ENCODE measurements around the gene SGMS1. TPM values are rescaled to one million over a fixed set of nuclear protein-coding genes. Genes with fewer than 3 reads are reported as not detected.

The SGMS1 gene
- total and polyA plus RNA-seq, 2 experiments from 2014 or later = 15.0 to 34.7 TPM

- H3F3A ChIP-seq (replicated peaks; ENCODE audit: low read depth) = no peaks in the 10 kb centered on the region
- peaks cover 50% of the 10 kb centered on the region for H3K4me1 ChIP-seq (ENCODE audit: insufficient read depth)
- Mint-ChIP-seq H3K4me1 (peaks cover 61% of the 10 kb centered on the region), H3K27me3 (ENCODE audit: insufficient read depth, low read depth, poor library complexity) (peaks cover 12% of the 10 kb centered on the region), H3K27ac (peak overlapping the region; percentile 98), H3K4me3 (peak overlapping the region; percentile 86), H3K36me3 (ENCODE audit: low read depth) (peaks cover 3% of the 10 kb centered on the region; the same call in 1 of the 3 replicates), H3K9me3 (no peaks in the 10 kb centered on the region)
- H3K4me3 ChIP-seq = peak overlapping the region; percentile 86
- H3K27ac ChIP-seq (ENCODE audit: low read depth) = peak overlapping the region; percentile 99
- H3K36me3 ChIP-seq (ENCODE audit: insufficient read depth) = no peaks in the 10 kb centered on the region
- H4K20me1 ChIP-seq (replicated peaks; ENCODE audit: insufficient read depth) = no peaks in the 10 kb centered on the region; the same call in 1 of the 2 replicates
- peaks cover 21% of the 10 kb centered on the region for H3K79me2 ChIP-seq (replicated peaks; ENCODE audit: insufficient read depth)
- peaks cover 4% of the 10 kb centered on the region; the same call in 1 of the 2 replicates for H3K27me3 ChIP-seq (ENCODE audit: insufficient read depth)
- no peak for TF ChIP-seq ZNF462 (CRISPR knock-in tag; IDR thresholded peaks at IDR 0.05)
- no peak for TF ChIP-seq NANOG (IDR thresholded peaks at IDR 0.05; ENCODE audit: borderline replicate concordance)
- TF ChIP-seq ZNF331 (CRISPR knock-in tag; IDR thresholded peaks at IDR 0.05; ENCODE audit: low read depth) = no peak
- TF ChIP-seq CTCF (conservative IDR thresholded peaks at IDR 0.05; ENCODE audit: low read depth in 2 of 2) = no peak
- peak; percentile 48 for TF ChIP-seq JUNB (IDR thresholded peaks at IDR 0.05; ENCODE audit: unreplicated experiment)
- no peak for TF ChIP-seq EZH2phosphoT487 (IDR thresholded peaks at IDR 0.05; ENCODE audit: unreplicated experiment)
- TF ChIP-seq POLR2AphosphoS5 (IDR thresholded peaks at IDR 0.05; ENCODE audit: low read depth) = peak; percentile 70
- no peak for TF ChIP-seq ZNF114 (CRISPR knock-in tag; IDR thresholded peaks at IDR 0.05)
- no peak for TF ChIP-seq EZH2 (IDR thresholded peaks at IDR 0.05; ENCODE audit: low read depth, unreplicated experiment)
- no peak for TF ChIP-seq CREB1 (CRISPR knock-in tag; IDR thresholded peaks at IDR 0.05; ENCODE audit: low read depth)
- TF ChIP-seq REST (IDR thresholded peaks at IDR 0.05; ENCODE audit: unreplicated experiment) = no peak
- no peak for TF ChIP-seq ETS1 (IDR thresholded peaks at IDR 0.05)
- no peak for TF ChIP-seq STAT1 (IDR thresholded peaks at IDR 0.05; ENCODE audit: unreplicated experiment)
- H2AFZ ChIP-seq = no peak overlapping the region
- ATAC-seq (peak; percentile 8), DNase-seq (ENCODE audit: low spot score) (peak; percentile 79)
- peak overlapping the region; percentile 79 for H3K4me2 ChIP-seq
- H3K9me2 ChIP-seq (ENCODE audit: insufficient read depth) = no peaks in the 10 kb centered on the region
Observed at GRCh38 chr10:50625649-50626132, 1.9 kb upstream of the SGMS1 start.
